NCI-H2171 (cell line): ENCODE results near the gene IFT81.
A peak's percentile ranks its signal among the peaks of the same experiment; 100 is the strongest.
"Not testable (repeated sequence)": the region's sequence is repeated elsewhere in the genome, so short reads cannot be mapped to it uniquely, and the experiment has no call there.

ENCODE experiments used
- DNase-seq: peaks from one replicate; lab custom pipeline; 2025; lab: John Stamatoyannopoulos, UW

Gene IFT81

DNA sequence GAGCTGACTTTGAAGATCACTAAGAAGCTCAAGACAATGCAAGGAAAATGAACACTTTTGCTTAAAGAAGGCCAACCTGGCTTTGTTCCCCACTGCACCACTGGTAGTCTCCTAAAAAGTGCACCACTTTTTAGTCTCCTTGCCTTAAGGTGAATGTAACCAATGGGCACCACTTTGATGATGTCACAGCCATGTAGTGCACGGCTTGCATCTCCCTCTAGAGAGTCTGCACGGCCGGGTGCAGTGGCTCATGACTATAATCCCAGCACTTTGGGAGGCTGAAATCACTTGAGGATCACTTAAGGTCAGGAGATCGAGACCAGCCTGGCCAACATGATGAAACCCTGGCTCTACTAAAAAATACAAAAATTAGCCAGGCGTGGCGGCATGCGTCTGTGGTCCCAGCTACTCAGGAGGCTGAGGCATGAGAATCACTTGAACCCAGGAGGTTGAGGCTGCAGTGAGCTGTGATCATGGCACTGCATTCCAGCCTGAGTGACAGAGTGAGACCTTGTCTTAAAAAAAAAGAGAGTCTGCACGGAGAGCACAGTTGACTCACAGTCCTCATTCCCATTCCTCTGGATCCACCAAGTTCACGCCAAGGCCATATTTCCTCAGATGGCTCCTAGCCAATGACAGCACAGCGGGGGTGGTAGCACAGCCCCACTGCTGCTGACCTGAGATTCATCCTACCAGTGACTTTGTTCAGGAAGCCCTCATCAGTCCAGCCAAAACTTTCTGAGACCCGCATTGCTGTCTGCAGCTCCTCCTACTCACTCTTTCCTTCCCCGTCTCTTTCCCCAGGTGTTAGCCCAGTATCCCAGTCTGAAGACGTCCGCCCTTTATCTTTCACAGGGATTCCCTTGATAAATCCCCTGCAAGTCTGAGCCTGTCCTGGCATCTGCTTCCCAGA lies 16.5 kb upstream of the IFT81 start:
- peak; percentile 13 for DNase-seq

DNA sequence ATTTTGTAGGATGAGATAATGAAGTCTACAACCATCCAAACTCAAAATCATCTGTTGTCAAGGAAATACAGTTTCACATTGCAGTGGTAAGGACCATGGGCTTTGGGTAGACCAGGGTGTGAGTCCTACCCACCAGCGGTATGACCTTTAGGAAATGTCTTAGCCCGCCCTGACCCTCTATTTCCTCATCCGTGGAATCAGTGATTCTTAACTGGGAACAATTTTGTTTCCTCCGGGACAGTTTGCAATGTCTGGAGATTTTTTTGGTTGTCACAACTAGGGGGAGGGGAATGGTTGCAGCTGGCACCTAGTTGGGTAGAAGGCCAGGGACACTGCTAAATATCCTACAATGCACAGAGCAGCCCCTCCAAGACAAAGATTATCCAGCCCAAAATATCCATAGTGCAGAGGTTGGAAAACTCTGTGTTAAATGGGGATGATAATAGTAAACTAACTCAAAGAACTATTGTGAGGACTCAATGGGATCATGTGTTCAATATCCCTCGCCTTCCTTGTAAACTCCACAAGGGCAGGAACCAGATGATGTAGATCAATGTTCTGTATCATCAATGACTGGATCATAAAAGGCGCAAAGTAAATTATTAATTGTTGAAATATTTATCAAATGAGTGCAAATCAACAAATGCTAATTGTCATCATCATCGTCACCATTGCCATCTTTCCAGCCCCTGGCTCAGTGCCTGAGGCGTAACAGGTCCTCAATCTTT lies 15.7 kb upstream of the IFT81 start:
- DNase-seq = no peak

DNA sequence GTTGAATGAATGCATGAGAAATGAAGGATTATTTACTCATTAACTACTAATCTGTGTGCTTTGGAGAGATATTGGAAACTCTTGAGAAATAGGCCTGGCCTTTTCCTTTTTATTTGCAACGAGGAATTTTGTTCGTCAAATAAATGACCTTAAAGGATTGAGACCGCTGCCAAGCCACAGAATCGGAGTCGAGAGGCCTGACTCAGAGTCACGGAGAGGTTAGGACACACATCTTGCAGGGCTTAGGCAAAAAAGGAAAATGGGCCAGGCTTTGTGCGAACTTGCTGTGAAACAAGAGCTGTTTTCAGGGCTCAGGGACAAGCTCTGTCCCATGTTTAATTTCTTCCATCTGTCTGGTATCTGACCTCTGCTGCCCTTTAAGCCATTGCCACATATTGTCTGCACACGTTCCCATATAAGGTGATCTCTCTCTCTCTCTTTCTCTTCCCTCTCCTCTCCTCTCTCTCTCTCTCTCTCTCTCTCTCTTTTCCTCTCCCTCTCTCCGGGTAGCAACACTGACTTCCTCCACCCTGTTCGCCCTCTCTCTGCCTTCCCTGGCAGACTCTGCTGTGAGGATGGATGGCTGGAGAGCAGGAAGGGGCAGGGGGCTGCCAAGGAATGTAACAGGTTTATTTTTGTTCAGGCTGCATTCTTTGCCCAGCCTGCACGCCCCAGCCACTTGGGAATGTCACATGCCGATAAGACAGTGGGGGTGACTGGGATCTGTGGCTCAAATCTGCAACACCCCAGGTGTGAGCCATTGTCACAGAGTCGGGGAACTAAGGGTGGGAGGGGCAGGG lies 14.9 kb upstream of the IFT81 start:
- no peak for DNase-seq

DNA sequence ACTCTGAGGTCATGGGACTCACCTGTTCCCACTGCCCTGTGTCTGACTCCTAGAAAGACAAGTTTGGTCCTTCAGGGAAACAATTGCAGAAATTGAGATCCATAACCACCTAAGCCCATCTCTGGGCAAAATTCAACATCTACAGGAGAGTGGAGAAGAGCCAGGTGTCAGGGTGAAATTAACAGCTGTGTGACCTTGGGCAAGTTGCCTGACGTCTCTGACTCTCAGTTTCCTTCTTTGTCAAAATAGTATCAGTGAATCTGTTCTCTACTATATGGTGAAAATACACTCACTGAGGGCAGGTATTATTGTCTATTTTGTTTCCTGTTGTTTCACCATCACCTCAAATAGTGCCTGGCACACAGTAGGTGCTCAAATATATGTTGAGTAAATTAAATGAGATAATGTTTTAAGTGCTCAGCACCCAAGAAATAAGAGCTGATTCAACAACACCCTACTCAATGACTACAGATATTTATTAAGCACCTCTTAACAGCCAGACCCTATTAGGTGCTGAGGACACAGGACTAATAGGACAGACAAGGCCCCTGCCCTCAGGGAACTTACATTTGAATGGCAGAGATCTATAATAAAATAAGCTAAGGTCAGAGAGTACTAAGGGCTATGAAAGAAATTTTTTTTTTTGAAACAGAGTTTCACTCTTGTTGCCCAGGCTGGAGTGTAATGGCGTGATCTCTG lies 14.2 kb upstream of the IFT81 start:
- DNase-seq = no peak

- DNase-seq = no peak
These were observed 12.5 kb upstream of the IFT81 start for GRCh38 chr12:110111476-110112334.

- DNase-seq = no peak
These were observed 11.9 kb upstream of the IFT81 start for GRCh38 chr12:110112335-110112660.

DNA sequence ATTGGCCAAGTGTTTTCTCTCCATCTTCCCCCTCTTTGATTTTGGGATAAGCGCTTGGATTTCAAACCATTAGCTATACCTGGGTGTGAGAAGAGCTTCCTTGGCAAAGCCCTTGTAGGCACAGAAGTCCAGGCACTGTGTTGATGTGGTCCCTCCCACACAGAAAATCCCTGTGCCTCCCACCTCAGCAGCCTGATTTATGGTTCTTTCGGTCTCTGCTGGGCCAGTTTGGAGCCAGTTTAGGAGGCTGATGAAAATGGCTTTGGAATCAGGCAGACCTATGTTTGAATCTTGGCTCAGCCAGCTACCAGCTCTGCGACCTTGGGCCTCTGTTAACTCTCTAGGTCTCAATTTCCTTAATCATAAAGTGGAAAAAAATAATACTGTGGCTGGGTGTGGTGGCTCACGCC lies 9.6 kb upstream of the IFT81 start:
- DNase-seq = no peak

GRCh38 chr12:110115675-110116074 lies 8.5 kb upstream of the IFT81 start:
- no peak for DNase-seq

DNA sequence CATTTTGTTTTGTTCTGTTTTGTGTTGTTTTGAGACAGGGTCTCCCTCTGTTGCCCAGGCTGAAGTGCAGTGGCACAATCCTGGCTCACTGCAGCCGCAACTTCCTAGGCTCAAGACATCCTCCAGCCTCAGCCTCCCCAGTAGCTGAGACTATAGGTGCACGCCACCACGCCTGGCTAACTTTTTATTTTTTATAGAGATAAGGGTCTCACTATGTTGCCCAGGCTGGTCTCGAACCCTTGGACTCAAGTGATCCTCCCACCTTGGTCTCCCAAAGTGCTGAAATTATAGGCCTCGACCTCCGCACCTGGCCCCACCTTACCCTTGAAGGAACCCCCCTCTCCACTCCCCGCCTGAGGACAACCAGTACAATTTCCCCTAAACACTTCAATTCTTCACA lies 7.5 kb upstream of the IFT81 start:
- DNase-seq = no peak

DNA sequence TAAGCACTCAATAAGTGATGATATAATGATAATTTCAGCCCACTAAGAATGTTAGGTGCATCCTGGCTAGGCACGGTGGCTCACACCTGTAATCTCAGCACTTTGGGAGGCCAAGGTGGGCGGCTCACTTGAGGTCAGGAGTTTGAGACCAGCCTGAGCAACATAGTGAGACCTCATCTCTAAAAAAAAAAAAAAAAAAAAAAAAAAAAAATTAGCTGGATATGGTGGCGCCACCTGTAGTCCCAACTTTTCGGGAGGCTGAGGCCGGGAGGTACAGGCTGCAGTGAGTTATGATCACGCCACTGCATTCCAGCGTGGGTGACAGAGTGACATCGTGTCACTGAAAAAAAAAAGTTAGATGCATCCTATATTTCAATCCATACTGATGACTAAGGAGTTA lies 6.9 kb upstream of the IFT81 start:
- DNase-seq = not testable (repeated sequence)

- DNase-seq = no peak
These were observed 6.0 kb upstream of the IFT81 start for GRCh38 chr12:110117956-110118685.

- no peak for DNase-seq
These were observed 1.2 kb upstream of the IFT81 start for GRCh38 chr12:110122929-110123328.

DNA sequence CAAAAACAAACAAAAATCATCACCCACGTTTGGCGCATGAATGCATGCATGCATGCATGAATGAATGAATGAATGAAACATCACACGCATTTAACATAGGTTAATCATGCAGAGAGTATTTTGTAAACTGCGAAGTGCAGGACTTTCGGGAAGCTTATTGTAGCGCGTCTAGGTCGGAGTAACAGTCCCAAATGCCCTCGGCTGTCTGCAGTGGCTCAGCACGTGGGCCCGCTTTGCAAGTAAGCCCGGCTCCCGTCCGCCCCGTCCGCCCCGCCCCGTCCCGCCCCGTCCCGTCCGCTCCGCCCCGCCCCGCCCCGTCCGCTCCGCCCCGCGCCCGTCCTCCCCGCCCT lies 263 bp upstream of the IFT81 start:
- no peak for DNase-seq

DNA sequence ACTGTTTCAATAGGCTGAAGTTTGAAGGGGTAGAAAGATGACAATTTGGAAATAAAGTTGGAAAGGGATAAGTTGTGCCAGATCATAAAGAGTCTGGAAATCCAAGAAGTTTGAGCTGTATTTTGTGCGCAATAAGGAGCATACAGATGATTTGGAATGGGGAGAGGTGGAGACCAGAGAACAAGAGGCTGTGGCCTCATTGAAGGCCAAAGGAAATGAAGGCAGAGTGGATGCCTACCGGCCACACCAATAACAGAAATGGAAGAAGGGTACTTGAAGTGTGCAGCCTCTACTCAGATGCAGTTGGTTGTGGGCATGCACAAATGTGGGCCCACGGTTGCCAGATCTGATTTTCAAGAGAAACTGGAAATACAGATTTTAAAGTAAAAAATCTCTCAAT lies 2.4 kb downstream of the IFT81 start:
- no peak for DNase-seq

- no peak for DNase-seq
These were observed 10.7 kb downstream of the IFT81 start for GRCh38 chr12:110134691-110135411.

DNA sequence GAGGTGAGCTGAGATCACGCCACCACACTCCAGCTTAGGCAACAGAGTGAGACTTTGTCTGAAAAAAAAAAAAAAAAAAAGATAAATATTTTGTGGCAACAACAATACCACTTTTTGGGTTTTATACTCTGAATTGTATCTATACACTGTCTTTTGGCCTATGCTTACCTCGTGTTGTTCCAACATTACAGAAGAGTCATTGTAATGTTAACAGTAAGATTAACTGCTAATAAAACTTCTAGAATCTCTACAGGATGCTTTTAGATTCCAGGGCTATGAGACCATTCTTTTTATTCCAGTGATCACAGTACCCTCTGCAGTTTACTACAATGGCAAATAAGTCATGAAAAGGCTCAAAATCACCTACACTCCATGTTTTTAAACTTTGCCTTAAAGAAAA lies 11.6 kb downstream of the IFT81 start:
- no peak for DNase-seq

DNA sequence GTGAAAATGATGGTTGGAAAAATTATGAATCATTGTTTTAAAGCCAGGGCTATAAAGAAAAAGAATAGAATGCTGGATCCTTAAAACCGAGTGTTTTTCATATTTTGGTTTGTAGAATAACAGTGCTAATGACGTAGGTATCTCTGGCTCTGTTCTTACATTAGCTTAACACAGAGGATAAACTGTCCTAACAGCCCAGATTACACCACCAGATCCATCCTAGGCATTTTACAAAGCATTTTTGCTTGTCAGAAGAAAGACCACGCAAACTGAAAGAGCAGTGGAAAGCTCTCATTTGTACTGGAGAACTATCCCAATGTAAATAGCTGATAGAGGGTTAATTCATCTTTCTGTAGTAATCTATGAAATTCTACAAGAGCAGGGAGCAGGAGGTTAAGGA lies 13.6 kb downstream of the IFT81 start:
- DNase-seq = no peak

DNA sequence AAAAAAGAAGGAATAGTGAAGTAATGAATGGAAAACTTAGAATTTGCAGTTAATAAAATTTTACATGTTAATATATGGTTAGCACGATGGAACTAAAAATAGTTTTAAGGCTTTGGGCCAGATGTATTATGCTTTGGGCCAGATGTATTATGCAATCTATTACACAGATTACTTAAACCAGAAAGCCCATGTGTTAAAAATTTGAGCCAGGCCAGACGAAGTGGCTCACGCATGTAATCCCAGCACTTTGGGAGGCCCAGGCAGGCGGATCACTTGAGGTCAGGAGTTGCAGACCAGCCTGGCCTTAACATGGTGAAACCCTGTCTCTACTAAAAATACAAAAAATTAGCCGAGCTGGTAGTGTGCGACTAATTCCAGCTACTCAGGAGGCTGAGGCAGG lies 17.2 kb downstream of the IFT81 start:
- no peak for DNase-seq

DNA sequence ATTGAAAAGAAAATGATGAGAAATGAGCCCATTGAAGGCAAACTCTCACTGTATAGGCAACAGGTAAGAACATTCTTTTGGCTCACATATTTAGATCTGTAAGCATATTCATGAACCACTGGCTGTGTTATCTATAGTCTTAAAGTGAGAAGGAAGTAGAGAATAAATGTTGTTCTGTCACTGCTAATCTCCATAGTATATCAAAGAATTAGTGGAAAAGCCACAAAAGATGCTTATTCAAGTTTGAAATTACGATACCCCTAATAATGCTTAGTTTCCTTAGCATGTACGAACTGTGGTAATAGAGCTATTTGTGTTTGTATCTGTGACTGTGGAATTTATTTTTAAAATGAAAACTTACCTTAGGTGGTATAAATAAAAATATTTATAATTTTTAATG lies 22.8 kb downstream of the IFT81 start:
- no peak for DNase-seq
